HG03095 (cell line): ENCODE data around the gene AJAP1.

ENCODE experiments used
- ATAC-seq: cut with Tn5 transposase; IDR thresholded peaks from one replicate; pipeline ENCODE4 v1.9.1; 2021; ENCODE audit warnings: moderate library complexity; ENCODE audit not compliant: unreplicated experiment

Gene AJAP1

GRCh38 chr1:4630561-4630960, 23.8 kb upstream of the AJAP1 start:
- ATAC-seq: no peak

- no peak for ATAC-seq
Observed at GRCh38 chr1:4631321-4631720, 23.1 kb upstream of the AJAP1 start.

- no peak for ATAC-seq
Observed at GRCh38 chr1:4633346-4633745, 21.1 kb upstream of the AJAP1 start.

GRCh38 chr1:4634156-4634792, 20.1 kb upstream of the AJAP1 start:
- no peak for ATAC-seq

- ATAC-seq: no peak
Observed at GRCh38 chr1:4634793-4635406, 19.5 kb upstream of the AJAP1 start.

- ATAC-seq: no peak
Observed at GRCh38 chr1:4636186-4636585, 18.2 kb upstream of the AJAP1 start.

GRCh38 chr1:4636644-4637380, 17.6 kb upstream of the AJAP1 start:
- ATAC-seq: no peak

GRCh38 chr1:4637616-4638344, 16.6 kb upstream of the AJAP1 start:
- no peak for ATAC-seq

GRCh38 chr1:4638345-4638729, 16.1 kb upstream of the AJAP1 start:
- ATAC-seq: no peak

- no peak for ATAC-seq
Observed at GRCh38 chr1:4640931-4641330, 13.5 kb upstream of the AJAP1 start.

GRCh38 chr1:4647391-4647790, 7.0 kb upstream of the AJAP1 start:
- no peak for ATAC-seq

GRCh38 chr1:4648657-4649056, 5.8 kb upstream of the AJAP1 start:
- ATAC-seq: no peak

GRCh38 chr1:4650481-4650880, 3.9 kb upstream of the AJAP1 start:
- no peak for ATAC-seq

- no peak for ATAC-seq
Observed at GRCh38 chr1:4650981-4651380, 3.4 kb upstream of the AJAP1 start.

- peak; percentile 59 for ATAC-seq
Observed at GRCh38 chr1:4652631-4653327, 1.6 kb upstream of the AJAP1 start.

- ATAC-seq: no peak
Observed at GRCh38 chr1:4653328-4653660, 1.1 kb upstream of the AJAP1 start.

GRCh38 chr1:4654764-4655673, 610 bp downstream of the AJAP1 start:
- no peak for ATAC-seq

- ATAC-seq: no peak
Observed at GRCh38 chr1:4655674-4656532, 1.5 kb downstream of the AJAP1 start.

- no peak for ATAC-seq
Observed at GRCh38 chr1:4656533-4657140, 2.2 kb downstream of the AJAP1 start.
